GM21367 (cell line): ENCODE data around the gene OR9A2.
A peak's percentile ranks its signal among the peaks of the same experiment; 100 is the strongest.
"Not testable (repeated sequence)": the region's sequence is repeated elsewhere in the genome, so short reads cannot be mapped to it uniquely, and the experiment has no call there.

Source experiments
- ATAC-seq: cut with Tn5 transposase; IDR thresholded peaks from one replicate; pipeline ENCODE4 v1.9.1; 2021; ENCODE audit not compliant: unreplicated experiment

The OR9A2 gene

GRCh38 chr7:143018931-143019330 lies 8.0 kb downstream of the OR9A2 start:
- no peak for ATAC-seq

- no peak for ATAC-seq
Observed at GRCh38 chr7:143016996-143017395, 9.9 kb downstream of the OR9A2 start.

GRCh38 chr7:143015926-143016490 lies 10.9 kb downstream of the OR9A2 start:
- no peak for ATAC-seq

- ATAC-seq = peak; percentile 89
Observed at GRCh38 chr7:143015084-143015483, 11.8 kb downstream of the OR9A2 start.

- ATAC-seq = no peak
Observed at GRCh38 chr7:143013893-143014292, 13.0 kb downstream of the OR9A2 start.

- no peak for ATAC-seq
Observed at GRCh38 chr7:143013473-143013872, 13.5 kb downstream of the OR9A2 start.

- no peak for ATAC-seq
Observed at GRCh38 chr7:143012409-143012808, 14.5 kb downstream of the OR9A2 start.

- ATAC-seq = no peak
Observed at GRCh38 chr7:143012001-143012400, 14.9 kb downstream of the OR9A2 start.

- ATAC-seq = peak; percentile 84
Observed at GRCh38 chr7:143008007-143008901, 18.7 kb downstream of the OR9A2 start.

- ATAC-seq = no peak
Observed at GRCh38 chr7:143005632-143006260, 21.2 kb downstream of the OR9A2 start.

GRCh38 chr7:143003393-143004051 lies 23.4 kb downstream of the OR9A2 start:
- ATAC-seq = peak; percentile 50

GRCh38 chr7:143002898-143003297 lies 24.0 kb downstream of the OR9A2 start:
- ATAC-seq = no peak

GRCh38 chr7:143002106-143002505 lies 24.8 kb downstream of the OR9A2 start:
- no peak for ATAC-seq

- no peak for ATAC-seq
Observed at GRCh38 chr7:143000648-143001047, 26.3 kb downstream of the OR9A2 start.

- ATAC-seq = no peak
Observed at GRCh38 chr7:142999793-143000192, 27.1 kb downstream of the OR9A2 start.

GRCh38 chr7:142998966-142999365 lies 28.0 kb downstream of the OR9A2 start:
- ATAC-seq = no peak

- no peak for ATAC-seq
Observed at GRCh38 chr7:142997456-142997989, 29.4 kb downstream of the OR9A2 start.

GRCh38 chr7:142992427-142992826 lies 34.5 kb downstream of the OR9A2 start:
- no peak for ATAC-seq

GRCh38 chr7:142984297-142984696 lies 42.6 kb downstream of the OR9A2 start:
- no peak for ATAC-seq

- no peak for ATAC-seq
Observed at GRCh38 chr7:142983825-142984224, 43.1 kb downstream of the OR9A2 start.

GRCh38 chr7:142978402-142978801 lies 48.5 kb downstream of the OR9A2 start:
- ATAC-seq = not testable (repeated sequence)
